PFSK-1 (cell line): ENCODE measurements around the gene CTBP2.

Source experiments
- FOXP2 ChIP-seq: optimal IDR thresholded peaks from 2 replicates; pipeline ENCODE3; 2011; ENCODE audit warnings: borderline replicate concordance, control low read depth, inconsistent platforms; ENCODE audit not compliant: insufficient read depth; ENCODE audit errors: extremely low read length, extremely low read depth
- POLR2AphosphoS5 ChIP-seq: IDR thresholded peaks from 2 replicates; pipeline ENCODE4 v1.6.1; 2012; ENCODE audit warnings: low read depth, mild to moderate bottlenecking, control low read depth, low read length, moderate library complexity
- SIN3A ChIP-seq: IDR thresholded peaks from 2 replicates; pipeline ENCODE4 v1.6.1; 2012; ENCODE audit warnings: mild to moderate bottlenecking, low read length, moderate library complexity, borderline replicate concordance; ENCODE audit not compliant: insufficient read depth
- TAF1 ChIP-seq: IDR thresholded peaks from 2 replicates; pipeline ENCODE4 v1.6.1; 2012; ENCODE audit warnings: low read length, control low read depth, borderline replicate concordance; ENCODE audit not compliant: insufficient read depth
- TF ChIP-seq, protein P1 (sequence below), 2 experiments: IDR thresholded peaks; 2 replicates each; pipeline versions ENCODE4 v1.6.1 to v1.8.0; 2011 to 2012; ENCODE audit warnings: low read depth in 2 of 2, low read length in 2 of 2, control low read depth in 1 of 2, inconsistent platforms in 1 of 2, mild to moderate bottlenecking in 1 of 2, moderate library complexity in 1 of 2; ENCODE audit not compliant: insufficient read depth in 1 of 2

Gene CTBP2

GRCh38 chr10:125149680-125150047, 10.7 kb downstream of the CTBP2 start:
- no peak for TF ChIP-seq POLR2AphosphoS5

DNA sequence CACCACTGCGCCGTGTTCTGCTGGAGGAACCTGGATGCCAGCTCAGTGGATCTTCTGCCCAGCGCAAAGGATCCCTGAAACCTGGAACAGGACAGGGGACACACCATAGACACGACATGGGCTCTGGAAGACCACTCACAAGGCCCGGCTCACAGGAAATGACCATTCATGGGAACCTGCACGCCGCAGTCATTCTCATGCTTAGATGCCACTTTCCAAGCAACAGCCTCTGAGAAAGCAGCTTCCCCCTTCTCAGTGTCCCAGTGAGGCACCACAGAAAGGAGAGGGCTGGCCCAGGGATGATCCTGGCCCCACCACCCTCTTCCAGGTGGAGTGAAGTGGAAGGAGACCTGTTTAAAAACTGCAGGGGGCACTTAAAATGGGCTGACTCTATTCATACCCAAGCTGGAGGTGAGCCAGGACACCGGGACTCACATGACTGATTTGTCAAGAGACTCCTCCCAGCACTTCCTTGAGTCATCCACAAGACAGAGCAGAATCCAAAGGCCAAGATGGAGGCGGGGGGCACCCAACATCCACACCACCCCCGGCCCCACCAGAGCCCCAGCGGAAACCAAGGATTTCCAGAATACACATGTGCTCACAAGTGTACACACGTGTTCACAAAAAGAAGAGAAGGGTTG, 11.2 kb downstream of the CTBP2 start:
- TF ChIP-seq TAF1 (no peak), POLR2AphosphoS5 (no peak), FOXP2 (no peak), SIN3A (no peak)
- TF ChIP-seq, protein P1, sequence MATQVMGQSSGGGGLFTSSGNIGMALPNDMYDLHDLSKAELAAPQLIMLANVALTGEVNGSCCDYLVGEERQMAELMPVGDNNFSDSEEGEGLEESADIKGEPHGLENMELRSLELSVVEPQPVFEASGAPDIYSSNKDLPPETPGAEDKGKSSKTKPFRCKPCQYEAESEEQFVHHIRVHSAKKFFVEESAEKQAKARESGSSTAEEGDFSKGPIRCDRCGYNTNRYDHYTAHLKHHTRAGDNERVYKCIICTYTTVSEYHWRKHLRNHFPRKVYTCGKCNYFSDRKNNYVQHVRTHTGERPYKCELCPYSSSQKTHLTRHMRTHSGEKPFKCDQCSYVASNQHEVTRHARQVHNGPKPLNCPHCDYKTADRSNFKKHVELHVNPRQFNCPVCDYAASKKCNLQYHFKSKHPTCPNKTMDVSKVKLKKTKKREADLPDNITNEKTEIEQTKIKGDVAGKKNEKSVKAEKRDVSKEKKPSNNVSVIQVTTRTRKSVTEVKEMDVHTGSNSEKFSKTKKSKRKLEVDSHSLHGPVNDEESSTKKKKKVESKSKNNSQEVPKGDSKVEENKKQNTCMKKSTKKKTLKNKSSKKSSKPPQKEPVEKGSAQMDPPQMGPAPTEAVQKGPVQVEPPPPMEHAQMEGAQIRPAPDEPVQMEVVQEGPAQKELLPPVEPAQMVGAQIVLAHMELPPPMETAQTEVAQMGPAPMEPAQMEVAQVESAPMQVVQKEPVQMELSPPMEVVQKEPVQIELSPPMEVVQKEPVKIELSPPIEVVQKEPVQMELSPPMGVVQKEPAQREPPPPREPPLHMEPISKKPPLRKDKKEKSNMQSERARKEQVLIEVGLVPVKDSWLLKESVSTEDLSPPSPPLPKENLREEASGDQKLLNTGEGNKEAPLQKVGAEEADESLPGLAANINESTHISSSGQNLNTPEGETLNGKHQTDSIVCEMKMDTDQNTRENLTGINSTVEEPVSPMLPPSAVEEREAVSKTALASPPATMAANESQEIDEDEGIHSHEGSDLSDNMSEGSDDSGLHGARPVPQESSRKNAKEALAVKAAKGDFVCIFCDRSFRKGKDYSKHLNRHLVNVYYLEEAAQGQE (IDR thresholded peaks at IDR 0.05; ENCODE audit: insufficient read depth in 1 of 2, low read depth in 2 of 2, low read length in 2 of 2) = no peak

GRCh38 chr10:125148528-125148927, 11.8 kb downstream of the CTBP2 start:
- TF ChIP-seq FOXP2 (no peak), TAF1 (no peak), SIN3A (no peak), POLR2AphosphoS5 (no peak)
- TF ChIP-seq, protein P1 (IDR thresholded peaks at IDR 0.05; ENCODE audit: insufficient read depth in 1 of 2, low read depth in 2 of 2, low read length in 2 of 2) = no peak

GRCh38 chr10:125147971-125148439, 12.4 kb downstream of the CTBP2 start:
- TF ChIP-seq POLR2AphosphoS5 (no peak), TAF1 (no peak), FOXP2 (no peak), SIN3A (no peak)
- TF ChIP-seq, protein P1 (IDR thresholded peaks at IDR 0.05; ENCODE audit: insufficient read depth in 1 of 2, low read depth in 2 of 2, low read length in 2 of 2) = no peak

GRCh38 chr10:125146791-125147579, 13.4 kb downstream of the CTBP2 start:
- TF ChIP-seq, protein P1 (IDR thresholded peaks at IDR 0.05; ENCODE audit: insufficient read depth in 1 of 2, low read depth in 2 of 2, low read length in 2 of 2) = no peak
- TF ChIP-seq POLR2AphosphoS5 = no peak
- no peak for TF ChIP-seq TAF1
- no peak for TF ChIP-seq FOXP2
- no peak for TF ChIP-seq SIN3A
